PC-3 (cell line): Measurements from ENCODE around the gene TTLL4.

Source experiments
- EZH2 ChIP-seq: fragments of 300-600 bp; sonication (generic); IDR thresholded peaks from one replicate; pipeline ENCODE4 v1.6.1; 2017; ENCODE audit warnings: antibody characterized with exemption, mild to moderate bottlenecking, low read length; ENCODE audit not compliant: unreplicated experiment
- TF ChIP-seq, protein P1 (sequence below): fragments of 300-600 bp; sonication (generic); conservative IDR thresholded peaks from 2 replicates; pipeline ENCODE4 v1.5.1; 2017; ENCODE audit warnings: antibody characterized with exemption, low read depth, mild to moderate bottlenecking, low read length

DNA sequence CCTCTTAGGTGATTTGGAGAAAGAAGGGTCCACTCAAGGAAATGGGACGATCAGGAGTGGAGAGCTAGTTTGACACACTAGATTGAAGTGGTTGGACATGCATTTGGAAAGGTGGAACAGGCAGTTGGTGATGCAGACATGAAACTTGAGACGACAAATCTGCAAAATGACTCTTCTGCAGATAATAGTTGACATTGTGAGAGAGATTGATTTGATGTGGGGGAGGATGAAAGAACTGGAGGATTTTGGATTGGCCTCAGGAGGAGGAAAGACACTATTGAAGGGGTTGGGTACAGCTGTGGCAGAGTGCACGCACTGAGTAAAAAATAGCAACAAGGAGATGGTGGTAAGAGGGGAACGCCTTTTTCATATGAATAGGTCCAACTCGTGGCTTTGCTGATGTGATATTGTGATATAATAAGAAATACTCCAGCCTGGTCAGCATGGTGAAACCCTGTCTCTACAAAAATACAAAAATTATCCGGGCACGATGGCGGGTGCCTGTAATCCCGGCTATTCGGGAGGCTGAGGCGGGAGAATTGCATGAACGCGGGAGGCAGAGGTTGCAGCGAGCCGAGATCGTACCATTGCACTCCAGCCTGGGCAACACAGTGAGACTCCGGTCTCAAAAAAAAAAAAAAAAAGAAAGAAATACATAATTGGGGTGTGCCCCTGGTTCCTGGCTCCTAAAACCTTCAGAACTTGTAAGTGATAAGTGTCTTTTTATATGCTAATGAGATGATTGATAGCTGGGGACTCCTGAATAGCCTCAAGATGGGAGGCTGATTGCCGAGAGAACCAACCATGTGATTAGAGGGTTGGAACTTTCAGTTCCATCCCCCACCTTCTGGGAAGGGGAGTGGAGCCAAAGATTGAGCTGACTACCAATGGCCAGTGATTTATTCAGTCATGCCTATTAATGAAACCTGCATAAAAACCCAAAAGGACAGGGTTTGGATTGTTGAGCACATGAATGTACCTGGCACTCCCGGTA, 9.7 kb downstream of the TTLL4 start:
- TF ChIP-seq, protein P1, sequence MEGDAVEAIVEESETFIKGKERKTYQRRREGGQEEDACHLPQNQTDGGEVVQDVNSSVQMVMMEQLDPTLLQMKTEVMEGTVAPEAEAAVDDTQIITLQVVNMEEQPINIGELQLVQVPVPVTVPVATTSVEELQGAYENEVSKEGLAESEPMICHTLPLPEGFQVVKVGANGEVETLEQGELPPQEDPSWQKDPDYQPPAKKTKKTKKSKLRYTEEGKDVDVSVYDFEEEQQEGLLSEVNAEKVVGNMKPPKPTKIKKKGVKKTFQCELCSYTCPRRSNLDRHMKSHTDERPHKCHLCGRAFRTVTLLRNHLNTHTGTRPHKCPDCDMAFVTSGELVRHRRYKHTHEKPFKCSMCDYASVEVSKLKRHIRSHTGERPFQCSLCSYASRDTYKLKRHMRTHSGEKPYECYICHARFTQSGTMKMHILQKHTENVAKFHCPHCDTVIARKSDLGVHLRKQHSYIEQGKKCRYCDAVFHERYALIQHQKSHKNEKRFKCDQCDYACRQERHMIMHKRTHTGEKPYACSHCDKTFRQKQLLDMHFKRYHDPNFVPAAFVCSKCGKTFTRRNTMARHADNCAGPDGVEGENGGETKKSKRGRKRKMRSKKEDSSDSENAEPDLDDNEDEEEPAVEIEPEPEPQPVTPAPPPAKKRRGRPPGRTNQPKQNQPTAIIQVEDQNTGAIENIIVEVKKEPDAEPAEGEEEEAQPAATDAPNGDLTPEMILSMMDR, result no peak
- TF ChIP-seq EZH2, result no peak
